SW480 (cell line): ENCODE results near the gene KCNAB1.
"Not testable (repeated sequence)": the region's sequence is repeated elsewhere in the genome, so short reads cannot be mapped to it uniquely, and the experiment has no call there.

Source experiments
- DNase-seq: peaks from one replicate; pipeline ENCODE4 v3.0.0-alpha.2; 2016; ENCODE audit warnings: low spot score

Gene KCNAB1

GRCh38 chr3:156273111-156273694 is 152.8 kb downstream of the KCNAB1 start:
- no peak for DNase-seq

GRCh38 chr3:156274791-156275190 is 154.4 kb downstream of the KCNAB1 start:
- no peak for DNase-seq

- DNase-seq: not testable (repeated sequence)
These were observed 164.3 kb downstream of the KCNAB1 start for GRCh38 chr3:156284637-156285036.

GRCh38 chr3:156285626-156286025 is 165.2 kb downstream of the KCNAB1 start:
- no peak for DNase-seq

- no peak for DNase-seq
These were observed 170.5 kb downstream of the KCNAB1 start for GRCh38 chr3:156290924-156291271.

- DNase-seq: no peak
These were observed 171.1 kb downstream of the KCNAB1 start for GRCh38 chr3:156291272-156292123.

- no peak for DNase-seq
These were observed 173.2 kb downstream of the KCNAB1 start for GRCh38 chr3:156293566-156293965.

GRCh38 chr3:156297582-156297981 is 177.2 kb downstream of the KCNAB1 start:
- DNase-seq: no peak

GRCh38 chr3:156298014-156298413 is 177.6 kb downstream of the KCNAB1 start:
- no peak for DNase-seq

GRCh38 chr3:156298938-156299337 is 178.6 kb downstream of the KCNAB1 start:
- DNase-seq: no peak

GRCh38 chr3:156299569-156299968 is 179.2 kb downstream of the KCNAB1 start:
- no peak for DNase-seq

GRCh38 chr3:156300371-156300770 is 180.0 kb downstream of the KCNAB1 start:
- DNase-seq: no peak

- DNase-seq: no peak
These were observed 180.8 kb downstream of the KCNAB1 start for GRCh38 chr3:156300929-156301840.

- no peak for DNase-seq
These were observed 182.8 kb downstream of the KCNAB1 start for GRCh38 chr3:156303001-156303707.

- DNase-seq: no peak
These were observed 184.0 kb downstream of the KCNAB1 start for GRCh38 chr3:156304406-156304805.

- no peak for DNase-seq
These were observed 185.3 kb downstream of the KCNAB1 start for GRCh38 chr3:156305672-156306071.

GRCh38 chr3:156307704-156308103 is 187.3 kb downstream of the KCNAB1 start:
- DNase-seq: no peak

- no peak for DNase-seq
These were observed 191.1 kb downstream of the KCNAB1 start for GRCh38 chr3:156311431-156311830.

GRCh38 chr3:156311930-156312329 is 191.6 kb downstream of the KCNAB1 start:
- DNase-seq: no peak

GRCh38 chr3:156316076-156316475 is 195.7 kb downstream of the KCNAB1 start:
- no peak for DNase-seq

- peak; percentile 97 for DNase-seq
These were observed 197.2 kb downstream of the KCNAB1 start for GRCh38 chr3:156317462-156318074.

GRCh38 chr3:156321945-156322344 is 201.6 kb downstream of the KCNAB1 start:
- DNase-seq: no peak
